Measurements from ENCODE around the gene FIG4.
"Not testable (repeated sequence)": the region's sequence is repeated elsewhere in the genome, so short reads cannot be mapped to it uniquely, and the experiment has no call there.

Gene FIG4

DNA sequence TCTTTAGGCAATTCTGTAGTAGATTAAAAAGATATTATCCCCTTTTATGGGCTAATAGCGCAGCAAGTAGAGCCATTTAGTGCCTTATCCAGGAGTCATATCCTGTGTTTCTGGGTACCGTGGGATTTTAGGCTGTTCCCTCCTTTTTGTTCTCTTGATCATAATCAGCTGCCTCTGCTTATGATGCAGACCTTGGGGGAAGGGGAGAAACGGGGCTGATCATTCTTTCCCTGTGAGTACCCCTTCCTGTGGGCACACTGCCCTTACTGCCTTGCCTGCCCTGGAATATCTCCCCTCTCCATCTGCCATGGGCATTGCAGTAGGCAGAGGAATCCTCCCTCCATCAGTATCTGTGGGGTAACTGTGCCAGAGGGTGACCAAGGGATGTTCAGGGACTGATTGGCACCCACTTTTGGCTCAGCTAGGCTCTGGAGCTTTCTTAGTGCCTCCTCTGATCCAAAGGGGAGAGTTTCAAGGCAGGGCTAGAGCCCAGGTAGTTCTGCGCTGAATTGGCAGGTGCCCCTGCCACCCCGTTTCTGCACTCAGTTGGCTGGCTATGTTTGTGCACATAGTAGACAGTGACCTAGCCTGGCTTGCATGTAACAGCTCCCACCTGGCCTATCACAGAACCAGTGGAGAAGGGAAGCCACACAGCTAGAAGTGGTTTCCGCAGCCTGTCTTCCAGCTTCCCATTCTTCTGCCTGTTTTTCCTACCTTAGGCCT lies 103.3 kb downstream of the FIG4 start:
- no peak for DNase-seq (ENCODE audit: low read depth in 2 of 3, low spot score in 2 of 3)

- DNase-seq (ENCODE audit: low read depth in 2 of 3, low spot score in 2 of 3) = no peak
Observed at GRCh38 chr6:109795994-109796555, 105.0 kb downstream of the FIG4 start.

GRCh38 chr6:109799129-109799528 lies 108.0 kb downstream of the FIG4 start:
- no peak for DNase-seq (ENCODE audit: low read depth in 2 of 3, low spot score in 2 of 3)

DNA sequence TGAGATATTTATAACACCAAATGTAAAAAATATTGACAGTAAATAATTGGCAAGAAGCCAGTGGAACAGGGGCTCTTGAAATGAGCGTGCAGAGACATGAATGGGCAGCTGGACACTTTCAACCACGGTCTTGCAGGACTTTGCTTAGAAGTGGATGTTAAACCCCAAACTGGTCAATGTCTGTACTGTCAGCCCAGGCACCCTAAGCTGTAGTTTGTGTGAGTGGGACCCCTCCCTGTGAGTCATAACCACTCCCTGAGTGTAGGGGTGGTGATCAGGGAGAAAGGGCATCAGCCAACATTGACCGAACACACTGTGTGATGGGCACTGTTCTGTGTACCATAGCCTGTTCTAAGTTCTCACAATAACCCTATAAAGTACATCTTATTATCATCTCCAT lies 108.6 kb downstream of the FIG4 start:
- DNase-seq (ENCODE audit: low read depth in 2 of 3, low spot score in 2 of 3) = no peak

DNA sequence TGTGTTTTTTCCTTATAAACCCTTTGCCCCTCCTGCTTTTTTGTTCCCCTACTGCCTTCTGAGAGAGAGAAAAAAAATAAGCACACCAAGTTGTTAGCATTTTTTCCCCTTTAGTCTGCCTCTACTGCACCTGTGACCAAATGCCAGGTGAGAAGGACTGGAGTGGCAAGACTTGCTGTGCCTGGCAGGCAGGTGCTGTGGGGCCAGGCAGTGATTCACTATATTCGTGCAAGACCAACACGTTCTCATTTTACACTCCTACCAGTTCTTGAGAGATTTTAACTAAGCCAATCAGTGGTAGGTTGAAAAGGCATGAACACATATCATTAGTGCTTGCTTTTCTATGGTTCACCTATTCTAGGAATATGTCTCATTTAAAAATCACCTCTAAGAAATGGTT lies 109.7 kb downstream of the FIG4 start:
- no peak for DNase-seq (ENCODE audit: low read depth in 2 of 3, low spot score in 2 of 3)

- no peak for DNase-seq (ENCODE audit: low read depth in 2 of 3, low spot score in 2 of 3)
Observed at GRCh38 chr6:109801794-109802193, 110.7 kb downstream of the FIG4 start.

DNA sequence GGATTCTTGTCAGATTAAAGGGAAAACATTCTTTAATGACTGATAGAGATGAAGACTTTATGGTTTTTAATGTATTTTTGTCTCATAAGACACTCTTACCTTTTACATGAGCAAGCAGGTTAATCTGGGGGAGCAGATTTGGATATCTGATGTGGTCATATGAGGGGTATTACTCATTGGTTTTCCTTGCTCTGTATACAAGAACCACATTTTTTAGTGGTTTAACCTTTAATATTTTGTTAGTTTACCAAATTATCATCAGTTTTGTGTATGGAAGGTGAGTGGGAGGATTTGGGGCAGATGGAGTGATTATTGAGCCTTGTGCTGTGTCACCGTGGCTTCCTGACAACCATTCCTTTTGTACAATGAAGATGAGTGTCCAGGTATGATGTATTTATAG lies 112.9 kb downstream of the FIG4 start:
- DNase-seq (ENCODE audit: low read depth in 2 of 3, low spot score in 2 of 3) = no peak

DNA sequence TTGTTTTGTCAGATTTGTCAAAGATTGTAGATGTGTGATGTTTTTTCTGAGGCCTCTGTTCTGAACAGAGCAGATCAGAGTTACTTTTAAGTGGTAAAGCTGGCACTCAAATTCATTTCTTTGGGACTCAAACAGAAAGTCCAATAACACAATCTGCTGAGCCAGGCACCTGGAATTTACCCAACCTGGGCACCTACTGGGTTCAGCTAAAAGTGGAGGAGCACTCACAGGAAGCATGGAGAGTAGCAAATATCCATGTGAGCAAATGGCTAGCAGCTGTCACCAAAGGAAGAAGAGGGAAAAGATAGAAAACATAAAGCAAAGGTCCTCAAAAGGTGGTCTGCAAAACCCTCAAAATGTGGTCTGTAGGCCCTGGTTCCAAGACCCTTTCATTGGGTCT lies 116.8 kb downstream of the FIG4 start:
- no peak for DNase-seq (ENCODE audit: low read depth in 2 of 3, low spot score in 2 of 3)

DNA sequence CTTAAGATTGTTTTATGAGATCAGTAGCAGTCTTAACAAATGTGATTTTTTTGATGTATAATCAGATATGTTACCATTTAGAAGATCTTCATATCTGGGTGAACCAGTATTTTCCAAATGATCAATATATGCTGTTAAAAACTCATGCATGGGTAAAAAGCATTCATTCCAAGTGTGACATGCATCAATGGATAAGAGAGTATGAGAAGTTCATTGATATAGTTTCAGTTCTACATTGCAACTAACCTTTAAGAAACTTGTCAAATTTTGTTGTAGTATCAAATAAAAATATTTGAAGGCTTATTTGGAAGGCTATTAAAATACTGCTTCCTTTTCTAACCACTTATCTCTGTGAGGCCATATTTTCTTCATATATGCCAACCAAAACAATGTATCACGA lies 117.7 kb downstream of the FIG4 start:
- DNase-seq (ENCODE audit: low read depth in 2 of 3, low spot score in 2 of 3) = no peak

GRCh38 chr6:109815054-109815453 lies 124.0 kb downstream of the FIG4 start:
- no peak for DNase-seq (ENCODE audit: low read depth in 2 of 3, low spot score in 2 of 3)

- no peak for DNase-seq (ENCODE audit: low read depth in 2 of 3, low spot score in 2 of 3)
Observed at GRCh38 chr6:109816452-109817374, 125.6 kb downstream of the FIG4 start.

DNA sequence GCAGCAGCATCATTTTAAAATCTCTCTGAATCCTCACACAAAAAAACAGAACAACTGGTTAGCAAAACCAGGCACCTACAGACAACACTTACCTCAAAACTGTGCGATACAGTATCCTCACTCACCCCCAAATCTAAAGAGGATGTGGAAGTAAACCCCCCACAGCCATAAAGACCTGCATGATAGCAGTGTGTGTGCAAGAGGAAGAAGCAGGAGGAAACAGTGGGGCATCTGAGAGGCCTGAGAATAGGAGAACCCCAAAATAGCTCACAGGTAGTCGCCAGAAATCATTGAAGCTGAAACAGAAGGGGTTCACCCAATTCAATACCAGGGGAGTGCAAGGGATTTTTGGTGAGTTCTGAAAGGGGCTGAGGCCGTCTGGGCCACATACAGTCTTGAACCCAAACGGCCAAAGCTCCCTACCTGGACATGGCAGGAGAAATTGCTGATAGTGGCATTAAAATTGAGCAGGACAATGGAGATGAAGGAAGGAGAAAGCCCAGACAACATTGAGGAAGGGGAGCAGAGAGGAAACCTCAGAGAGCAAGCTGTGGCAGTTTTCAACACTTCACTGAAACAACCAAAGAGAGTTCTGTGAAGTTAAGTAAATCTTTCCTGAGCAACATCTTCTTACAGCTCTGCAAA lies 129.7 kb downstream of the FIG4 start:
- DNase-seq (ENCODE audit: low read depth in 2 of 3, low spot score in 2 of 3) = no peak

DNA sequence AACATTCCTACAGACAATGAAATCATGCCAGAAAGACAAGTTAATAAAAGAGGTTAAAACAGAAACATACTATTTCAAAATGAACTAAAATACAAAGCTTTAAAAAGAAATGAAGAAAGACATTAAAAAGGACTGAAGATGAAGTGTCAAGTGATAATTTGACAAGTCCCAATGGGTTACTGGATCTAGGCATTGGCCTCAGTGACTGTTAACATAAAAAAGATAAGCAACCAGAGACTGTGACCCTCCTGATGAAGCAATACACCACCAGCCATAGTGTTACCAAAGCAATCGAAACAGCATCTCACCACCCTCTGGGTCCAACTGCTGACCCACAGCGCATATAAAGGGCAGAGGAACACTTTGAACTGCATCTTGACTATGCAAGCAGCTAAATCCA lies 130.3 kb downstream of the FIG4 start:
- DNase-seq (ENCODE audit: low read depth in 2 of 3, low spot score in 2 of 3) = no peak

- no peak for DNase-seq (ENCODE audit: low read depth in 2 of 3, low spot score in 2 of 3)
Observed at GRCh38 chr6:109824105-109824504, 133.0 kb downstream of the FIG4 start.

DNA sequence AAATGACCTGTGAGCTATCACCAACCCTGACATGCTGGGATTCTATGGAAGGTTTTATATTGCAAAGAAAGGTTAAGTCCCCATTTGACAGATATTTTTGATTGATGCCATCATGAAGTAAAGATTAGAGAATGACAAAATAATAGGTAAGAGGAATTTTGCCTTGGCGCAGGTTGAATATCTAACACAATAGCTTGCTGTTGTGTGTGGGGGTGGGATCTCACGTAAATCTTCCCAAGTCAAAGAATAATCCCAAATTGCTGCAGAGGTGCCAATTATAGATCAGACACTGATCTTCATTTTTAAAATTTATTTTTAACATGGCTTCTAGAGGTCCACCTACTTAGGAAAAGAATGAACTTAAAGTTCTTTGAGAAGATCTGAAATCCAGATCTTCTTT lies 135.5 kb downstream of the FIG4 start:
- no peak for DNase-seq (ENCODE audit: low read depth in 2 of 3, low spot score in 2 of 3)

DNA sequence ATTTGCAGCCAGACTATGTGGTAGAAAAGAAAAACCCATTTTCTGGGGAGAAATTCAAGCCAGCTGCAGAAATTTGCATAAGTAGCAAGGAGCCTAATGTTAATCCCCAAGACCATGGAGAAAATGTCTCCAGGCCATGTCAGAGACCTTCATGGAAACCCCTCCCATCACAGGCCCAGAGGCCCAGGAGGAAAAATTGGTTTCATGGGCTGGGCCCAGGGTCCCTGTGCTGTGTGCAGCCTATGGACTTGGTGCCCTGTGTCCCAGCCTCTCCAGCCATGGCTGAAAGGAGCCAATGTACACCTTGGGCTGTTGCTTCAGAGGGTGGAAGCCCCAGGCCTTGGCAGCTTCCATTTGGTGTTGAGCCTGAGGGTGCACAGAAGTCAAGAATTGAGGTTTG lies 140.3 kb downstream of the FIG4 start:
- not testable (repeated sequence) for DNase-seq (ENCODE audit: low read depth in 2 of 3, low spot score in 2 of 3)

DNA sequence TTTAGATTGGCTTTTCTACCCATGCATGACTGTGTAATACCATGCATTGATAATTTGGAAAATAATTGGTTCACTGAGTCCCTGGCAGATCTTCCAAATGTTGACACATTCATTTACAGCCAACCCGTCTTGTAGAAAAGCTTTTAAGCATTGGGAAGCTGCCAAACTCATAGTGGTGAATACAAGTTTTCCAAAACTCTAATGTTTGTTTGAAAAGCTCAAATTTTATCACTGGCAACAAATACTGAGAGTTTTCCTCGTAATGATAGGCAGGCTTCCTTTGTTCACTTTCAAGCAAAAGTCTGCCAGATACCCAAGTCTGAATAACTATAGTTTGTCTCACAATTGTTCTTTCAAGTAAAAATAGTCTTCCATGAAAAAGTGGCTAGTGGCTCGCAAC lies 143.0 kb downstream of the FIG4 start:
- no peak for DNase-seq (ENCODE audit: low read depth in 2 of 3, low spot score in 2 of 3)

GRCh38 chr6:109834595-109835437 lies 143.7 kb downstream of the FIG4 start:
- DNase-seq (ENCODE audit: low read depth in 2 of 3, low spot score in 2 of 3) = no peak

GRCh38 chr6:109840034-109840433 lies 148.9 kb downstream of the FIG4 start:
- no peak for DNase-seq (ENCODE audit: low read depth in 2 of 3, low spot score in 2 of 3)

- DNase-seq (ENCODE audit: low read depth in 2 of 3, low spot score in 2 of 3) = no peak
Observed at GRCh38 chr6:109840796-109841195, 149.7 kb downstream of the FIG4 start.

DNA sequence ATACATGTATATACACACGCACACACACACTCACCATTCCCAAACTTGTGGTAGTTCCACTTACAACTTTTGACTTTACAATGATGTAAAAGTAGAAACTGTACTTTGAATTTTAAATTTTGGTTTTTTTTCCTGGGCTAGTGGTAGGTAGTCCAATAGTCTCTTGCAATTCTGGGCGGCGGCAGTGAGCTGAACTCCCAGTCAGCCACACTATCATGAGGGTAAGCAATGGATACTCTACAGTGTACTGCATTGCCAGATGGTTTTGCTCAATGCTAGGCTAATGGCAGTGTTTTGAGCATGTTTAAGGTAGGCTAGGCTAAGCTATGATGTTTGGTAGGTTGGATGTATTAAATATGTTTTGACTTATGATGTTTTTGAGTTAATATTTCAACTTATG lies 150.8 kb downstream of the FIG4 start:
- no peak for DNase-seq (ENCODE audit: low read depth in 2 of 3, low spot score in 2 of 3)

All from activated CD8-positive, alpha-beta memory T cell treated with anti-CD3 and anti-CD28 coated beads for 48 hours (primary cell).